ENCODE results near the gene PPM1H. TPM values are rescaled to one million over a fixed set of nuclear protein-coding genes. Genes with fewer than 3 reads are reported as not detected.
"Not testable (repeated sequence)": the region's sequence is repeated elsewhere in the genome, so short reads cannot be mapped to it uniquely, and the experiment has no call there.

PPM1H gene
- total RNA-seq, 1 donor = 0.86 TPM

DNA sequence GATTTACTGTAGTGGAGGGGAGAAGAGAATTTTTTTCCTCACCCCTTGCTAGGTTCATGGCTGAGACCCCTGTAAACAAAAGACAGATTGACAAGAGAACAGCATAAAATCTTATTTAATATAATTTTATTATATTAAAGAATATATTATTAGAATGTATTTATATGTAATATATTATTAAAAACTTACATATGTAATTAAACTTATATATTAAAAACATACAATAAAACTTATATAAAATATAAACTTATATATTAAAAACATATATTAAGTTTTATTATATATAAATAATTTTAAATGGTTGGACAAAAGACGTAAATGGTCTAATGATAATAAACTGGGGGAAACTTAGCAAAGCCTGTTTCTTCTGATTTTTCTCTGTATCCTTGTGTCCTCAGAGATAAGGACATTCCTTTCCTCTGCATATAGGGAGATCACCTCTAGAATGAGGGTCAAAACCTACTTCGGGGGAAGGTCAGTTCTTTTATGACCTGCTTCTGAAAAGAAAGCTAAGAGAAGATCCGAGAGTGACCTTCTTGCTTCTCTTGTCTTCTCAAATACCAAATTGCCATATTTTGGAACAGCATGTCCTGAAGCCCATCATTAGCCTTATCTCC lies 8.9 kb upstream of the PPM1H start:
- TF ChIP-seq CTCF (IDR thresholded peaks at IDR 0.05; ENCODE audit: insufficient read depth, low read depth, low read length) = no peak
- DNase-seq (ENCODE audit: low read depth) = no peak

DNA sequence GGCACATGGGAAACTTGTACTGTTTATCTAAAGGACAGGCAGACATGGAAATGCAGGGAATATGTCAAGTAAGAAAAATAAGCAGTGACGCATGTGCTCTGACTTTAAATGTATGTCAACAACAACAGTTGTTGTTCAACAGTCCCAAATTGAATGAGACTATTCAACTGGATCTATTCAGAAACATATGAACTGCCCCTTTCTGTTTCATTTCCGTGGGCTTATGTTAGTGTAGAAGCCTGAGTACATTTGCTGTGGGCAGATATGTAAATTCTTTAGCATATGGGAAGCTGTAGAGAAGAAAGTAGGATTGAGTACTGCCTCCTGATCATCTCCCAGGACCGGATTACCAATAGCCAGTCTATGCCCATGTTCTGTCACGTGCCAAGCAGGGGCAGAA lies 7.4 kb upstream of the PPM1H start:
- H3K4me3 ChIP-seq (ENCODE audit: low read depth, low read length); DNase-seq (ENCODE audit: low read depth): not testable (repeated sequence)

More for the DNA sequence above, 8.9 kb upstream of the PPM1H start:
- no peak overlapping the region for H3K4me3 ChIP-seq (ENCODE audit: low read depth, low read length)

DNA sequence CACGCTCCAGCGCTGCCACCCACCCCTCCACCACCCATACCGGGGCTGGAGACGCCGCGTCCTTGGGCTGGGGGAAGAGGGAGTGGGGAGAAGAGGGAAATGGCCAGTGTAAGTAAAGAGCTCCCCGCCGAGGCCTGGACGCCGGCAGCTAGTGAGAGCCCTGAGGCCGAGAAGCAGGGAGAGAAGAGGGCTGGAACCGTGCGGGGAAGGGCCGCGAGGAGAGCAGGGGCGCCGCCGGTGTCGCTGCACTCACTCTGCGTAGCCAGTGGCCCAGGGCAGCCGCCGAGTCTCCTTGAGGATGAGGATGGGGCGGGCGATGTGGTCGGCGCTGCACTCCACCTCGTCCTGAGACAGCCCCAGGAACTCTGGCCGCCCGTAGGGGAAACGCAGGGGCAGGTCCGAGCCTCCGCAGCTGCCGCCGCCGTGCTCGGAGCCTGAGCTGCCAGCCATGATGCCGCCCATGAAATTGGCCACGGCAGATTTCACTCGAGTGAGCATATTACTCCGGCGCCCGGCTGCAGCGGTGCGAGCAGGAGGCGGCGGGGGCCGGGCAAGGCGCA lies 631 bp downstream of the PPM1H start:
- no peak for TF ChIP-seq CTCF (IDR thresholded peaks at IDR 0.05; ENCODE audit: insufficient read depth, low read depth, low read length)
- peak; percentile 8 for DNase-seq (ENCODE audit: low read depth)
- H3K4me3 ChIP-seq (ENCODE audit: low read depth, low read length) = peak overlapping the region; percentile 62

DNA sequence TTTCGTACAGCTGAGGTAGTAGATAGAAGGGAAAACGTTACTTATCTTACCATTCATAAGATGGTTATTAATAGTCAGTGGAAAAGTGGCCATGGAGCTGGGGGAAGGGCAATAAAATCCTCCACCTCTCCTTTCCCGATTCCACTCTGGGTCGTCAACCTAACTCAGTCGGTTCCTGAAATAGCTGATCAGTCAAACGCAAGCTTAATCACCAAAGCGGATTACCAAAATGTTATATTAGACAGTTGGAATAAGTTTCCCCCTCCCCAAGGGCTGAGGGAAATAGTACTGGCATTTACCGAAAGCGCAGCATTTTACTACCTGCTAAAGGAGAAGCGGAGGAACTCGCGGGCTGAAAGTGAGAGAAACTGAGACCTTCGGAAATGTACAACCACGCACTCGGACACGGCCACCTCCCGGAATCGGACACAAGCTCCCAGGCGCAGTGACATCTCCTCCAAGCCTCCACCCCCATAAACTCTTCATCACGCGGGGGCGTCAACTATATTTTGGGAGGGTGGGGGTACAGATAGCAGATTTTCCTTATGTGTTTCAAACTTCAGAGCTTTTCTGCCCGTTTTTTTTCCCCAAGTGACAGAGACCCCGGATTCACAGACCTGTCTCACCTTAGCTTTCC lies 1.2 kb downstream of the PPM1H start:
- TF ChIP-seq CTCF (IDR thresholded peaks at IDR 0.05; ENCODE audit: insufficient read depth, low read depth, low read length) = no peak
- peak overlapping the region; percentile 62 for H3K4me3 ChIP-seq (ENCODE audit: low read depth, low read length)
- DNase-seq (ENCODE audit: low read depth) = no peak

- no peak for TF ChIP-seq CTCF (IDR thresholded peaks at IDR 0.05; ENCODE audit: insufficient read depth, low read depth, low read length)
- H3K4me3 ChIP-seq (ENCODE audit: low read depth, low read length) = no peak overlapping the region
- DNase-seq (ENCODE audit: low read depth) = no peak
These were observed 1.7 kb downstream of the PPM1H start for GRCh38 chr12:62933220-62933601.

GRCh38 chr12:62931477-62931876 lies 3.5 kb downstream of the PPM1H start:
- TF ChIP-seq CTCF (IDR thresholded peaks at IDR 0.05; ENCODE audit: insufficient read depth, low read depth, low read length) = no peak
- H3K4me3 ChIP-seq (ENCODE audit: low read depth, low read length) = no peak overlapping the region
- DNase-seq (ENCODE audit: low read depth) = no peak

DNA sequence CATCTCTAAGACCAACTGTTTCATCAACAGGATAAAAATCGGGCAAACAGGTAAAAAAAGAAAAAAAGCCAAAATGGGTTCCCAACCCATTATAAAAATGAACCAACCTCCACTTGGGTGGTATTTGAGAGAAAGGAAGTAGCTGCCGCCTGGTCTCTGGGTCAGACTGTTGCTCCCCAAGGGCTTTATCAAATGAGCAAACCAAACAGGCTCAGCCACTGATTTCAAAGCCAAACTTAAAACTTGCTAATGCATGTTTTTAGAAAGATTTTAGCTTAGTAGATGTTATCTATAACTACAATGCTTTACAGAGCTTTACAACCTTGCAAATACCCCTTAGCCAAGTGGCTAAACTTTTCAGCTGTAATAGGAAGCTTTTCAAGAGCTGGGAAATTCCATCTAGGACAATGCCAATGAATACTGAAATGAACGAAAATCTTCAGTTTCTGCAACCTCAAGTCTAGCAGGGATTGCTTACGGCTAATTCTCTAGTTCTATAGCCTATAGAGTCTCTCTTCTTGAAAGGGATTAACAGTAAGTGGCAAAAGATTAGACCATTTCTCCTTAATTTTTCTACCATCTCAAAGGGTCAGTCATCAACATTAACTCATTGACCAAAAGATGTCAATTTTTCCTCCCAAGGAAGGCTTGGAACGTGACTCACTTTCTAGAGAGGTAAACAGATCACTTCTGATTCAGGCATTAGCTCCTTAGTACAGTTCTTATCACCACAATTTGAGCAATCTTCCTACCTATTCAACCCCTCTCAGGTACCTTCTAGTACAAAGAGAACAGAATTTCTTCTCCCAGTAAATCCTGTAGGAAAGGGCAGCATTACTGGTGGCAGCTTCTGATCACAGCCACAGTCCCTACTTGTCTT lies 4.2 kb downstream of the PPM1H start:
- no peak overlapping the region for H3K4me3 ChIP-seq (ENCODE audit: low read depth, low read length)
- no peak for DNase-seq (ENCODE audit: low read depth)
- TF ChIP-seq CTCF (IDR thresholded peaks at IDR 0.05; ENCODE audit: insufficient read depth, low read depth, low read length) = no peak
